ENCODE data around the gene RPL27.

Gene RPL27

DNA sequence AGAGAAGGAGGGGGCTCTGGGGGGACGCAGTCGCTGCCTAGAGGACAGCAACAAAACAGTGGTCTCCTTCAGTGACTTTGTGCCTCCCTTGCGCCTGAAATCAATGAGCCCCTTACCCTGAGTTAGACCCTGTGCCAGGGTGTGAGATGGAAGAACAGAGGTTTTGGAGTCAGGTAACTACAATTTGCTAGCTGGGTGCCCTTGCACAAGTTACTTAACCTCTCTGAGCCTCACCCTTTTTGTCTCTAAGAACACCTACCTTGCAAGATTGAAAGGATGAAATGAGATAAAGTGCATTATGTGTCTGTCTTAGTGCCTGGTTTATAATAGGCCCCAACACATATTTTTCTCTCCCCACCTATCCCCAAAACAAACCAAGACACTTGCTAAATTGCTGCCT lies 36.7 kb downstream of the RPL27 start:
- no peaks in the 10 kb centered on the region for H3K9me3 ChIP-seq (ENCODE audit: control insufficient read depth, insufficient read depth, low read length)
- peak overlapping the region; percentile 25; the same call in 1 of the 2 replicates for H3K4me3 ChIP-seq (ENCODE audit: low read depth, low read length)
- H3K4me1 ChIP-seq (ENCODE audit: control insufficient read depth, insufficient read depth, low read length) = peaks cover 48% of the 10 kb centered on the region
- no peaks in the 10 kb centered on the region for H3K36me3 ChIP-seq (ENCODE audit: control insufficient read depth, insufficient read depth, low read length)
- no peaks in the 10 kb centered on the region for H3K27me3 ChIP-seq (ENCODE audit: control insufficient read depth, insufficient read depth, low read length)
- H3K9ac ChIP-seq (ENCODE audit: low read depth, low read length) = no peak overlapping the region
- H3K27ac ChIP-seq (ENCODE audit: low read depth, low read length) = peak overlapping the region; percentile 81

DNA sequence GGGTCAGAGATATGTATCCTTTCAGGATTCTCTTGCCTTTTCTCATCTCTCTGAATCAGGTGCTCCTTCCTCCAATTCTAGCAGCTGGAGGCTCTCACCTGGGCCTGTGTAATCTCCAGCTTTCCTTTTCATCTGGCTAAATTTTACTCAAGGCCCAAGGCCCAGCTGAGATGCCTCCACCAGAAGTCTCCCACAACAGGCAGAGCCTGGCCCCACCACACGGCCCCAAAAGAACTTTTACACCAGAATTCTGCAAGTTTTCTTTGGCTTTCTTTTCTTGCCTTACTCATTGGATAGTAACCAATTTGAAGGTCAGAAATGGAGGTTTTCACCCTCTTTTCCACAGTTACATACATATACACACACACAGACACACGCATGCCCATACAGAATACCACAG lies 41.4 kb downstream of the RPL27 start:
- Histone ChIP-seq H3K27me3 (ENCODE audit: control insufficient read depth, insufficient read depth, low read length) (no peaks in the 10 kb centered on the region), H3K4me3 (ENCODE audit: low read depth, low read length) (no peak overlapping the region), H3K36me3 (ENCODE audit: control insufficient read depth, insufficient read depth, low read length) (peaks cover 10% of the 10 kb centered on the region; the same call in 1 of the 2 replicates), H3K9me3 (ENCODE audit: control insufficient read depth, insufficient read depth, low read length) (no peaks in the 10 kb centered on the region), H3K4me1 (ENCODE audit: control insufficient read depth, insufficient read depth, low read length) (peaks cover 61% of the 10 kb centered on the region), H3K9ac (ENCODE audit: low read depth, low read length) (no peak overlapping the region), H3K27ac (ENCODE audit: low read depth, low read length) (no peak overlapping the region)

DNA sequence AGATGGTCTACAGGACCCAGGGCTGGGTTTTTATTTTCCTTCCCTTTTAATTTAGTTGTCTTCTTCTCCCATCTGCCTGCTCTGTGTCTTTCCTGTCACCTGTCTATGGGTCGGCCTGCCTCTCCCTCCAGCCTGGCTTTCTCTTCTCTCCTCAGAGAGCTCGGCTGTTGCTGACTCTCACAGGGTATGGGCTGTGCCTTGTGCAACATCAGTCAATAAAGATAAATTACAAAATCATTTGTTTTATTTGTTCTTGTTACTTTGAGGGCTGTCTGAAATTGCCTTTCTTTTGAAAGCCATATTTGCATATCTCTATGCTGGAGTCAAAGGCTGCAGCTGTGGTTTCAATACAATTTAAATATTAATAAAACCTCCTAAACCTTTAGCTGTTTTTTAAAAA lies 42.4 kb downstream of the RPL27 start:
- H3K27ac ChIP-seq (ENCODE audit: low read depth, low read length) = peak overlapping the region; percentile 79
- peaks cover 19% of the 10 kb centered on the region; the same call in 1 of the 2 replicates for H3K36me3 ChIP-seq (ENCODE audit: control insufficient read depth, insufficient read depth, low read length)
- no peaks in the 10 kb centered on the region for H3K9me3 ChIP-seq (ENCODE audit: control insufficient read depth, insufficient read depth, low read length)
- peaks cover 51% of the 10 kb centered on the region for H3K4me1 ChIP-seq (ENCODE audit: control insufficient read depth, insufficient read depth, low read length)
- no peak overlapping the region for H3K4me3 ChIP-seq (ENCODE audit: low read depth, low read length)
- H3K27me3 ChIP-seq (ENCODE audit: control insufficient read depth, insufficient read depth, low read length) = no peaks in the 10 kb centered on the region
- H3K9ac ChIP-seq (ENCODE audit: low read depth, low read length) = no peak overlapping the region

DNA sequence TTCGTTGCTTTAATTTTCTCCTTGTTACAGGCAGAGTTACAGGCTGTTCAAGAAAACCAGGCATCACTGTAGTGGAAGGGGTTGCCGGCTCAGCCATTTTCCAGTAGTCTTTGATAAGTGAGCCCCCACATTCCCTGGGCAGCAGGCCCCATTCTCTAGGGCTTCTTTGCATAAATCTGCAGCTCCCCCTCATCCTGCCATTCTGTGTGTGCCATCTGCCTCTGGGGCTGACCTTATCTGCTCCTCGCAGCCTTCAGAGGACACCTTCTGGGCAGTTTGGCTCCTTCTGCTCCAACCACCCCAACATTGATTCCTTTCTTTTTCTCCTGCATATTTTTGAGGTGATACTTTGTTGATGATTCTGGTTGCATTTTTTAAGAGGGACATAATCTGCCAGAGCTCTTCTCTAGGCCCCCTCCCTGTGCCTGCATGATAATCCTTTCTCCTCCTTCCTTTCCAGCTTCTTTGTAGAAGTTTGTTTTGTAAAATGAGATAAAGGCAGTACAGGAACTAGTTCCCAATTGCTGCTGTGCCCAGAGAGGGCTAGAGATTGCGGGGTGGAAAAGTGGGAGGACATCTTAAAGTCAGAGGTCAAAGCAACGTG lies 43.9 kb downstream of the RPL27 start:
- Histone ChIP-seq H3K27ac (ENCODE audit: low read depth, low read length) (peak overlapping the region; percentile 87), H3K4me3 (ENCODE audit: low read depth, low read length) (no peak overlapping the region), H3K9me3 (ENCODE audit: control insufficient read depth, insufficient read depth, low read length) (no peaks in the 10 kb centered on the region), H3K9ac (ENCODE audit: low read depth, low read length) (peak overlapping the region; percentile 17; the same call in 1 of the 2 replicates), H3K4me1 (ENCODE audit: control insufficient read depth, insufficient read depth, low read length) (peaks cover 38% of the 10 kb centered on the region), H3K36me3 (ENCODE audit: control insufficient read depth, insufficient read depth, low read length) (peaks cover 25% of the 10 kb centered on the region), H3K27me3 (ENCODE audit: control insufficient read depth, insufficient read depth, low read length) (no peaks in the 10 kb centered on the region)

DNA sequence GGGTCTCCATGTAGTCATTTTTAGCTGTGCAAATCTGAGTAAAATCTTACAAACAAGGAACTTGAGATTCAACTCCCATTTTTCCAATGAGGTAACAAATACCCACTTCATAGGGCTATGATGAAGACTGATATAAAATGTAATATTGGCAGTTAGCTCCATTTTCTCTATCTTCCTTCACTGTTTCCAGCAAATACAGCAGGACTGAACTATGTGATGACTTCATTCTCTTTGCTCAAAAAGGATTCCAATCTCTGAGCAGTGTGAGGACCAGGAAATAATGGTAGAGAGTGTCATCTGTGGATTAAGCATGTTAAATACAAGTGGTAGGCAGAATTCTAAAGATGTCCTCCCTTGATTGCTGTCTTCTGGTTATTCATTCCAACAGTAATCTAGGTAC lies 45.1 kb downstream of the RPL27 start:
- no peak overlapping the region for H3K4me3 ChIP-seq (ENCODE audit: low read depth, low read length)
- H3K27me3 ChIP-seq (ENCODE audit: control insufficient read depth, insufficient read depth, low read length) = no peaks in the 10 kb centered on the region
- H3K27ac ChIP-seq (ENCODE audit: low read depth, low read length) = peak overlapping the region; percentile 87
- H3K4me1 ChIP-seq (ENCODE audit: control insufficient read depth, insufficient read depth, low read length) = peaks cover 38% of the 10 kb centered on the region
- H3K9ac ChIP-seq (ENCODE audit: low read depth, low read length) = no peak overlapping the region
- peaks cover 30% of the 10 kb centered on the region for H3K36me3 ChIP-seq (ENCODE audit: control insufficient read depth, insufficient read depth, low read length)
- no peaks in the 10 kb centered on the region for H3K9me3 ChIP-seq (ENCODE audit: control insufficient read depth, insufficient read depth, low read length)

DNA sequence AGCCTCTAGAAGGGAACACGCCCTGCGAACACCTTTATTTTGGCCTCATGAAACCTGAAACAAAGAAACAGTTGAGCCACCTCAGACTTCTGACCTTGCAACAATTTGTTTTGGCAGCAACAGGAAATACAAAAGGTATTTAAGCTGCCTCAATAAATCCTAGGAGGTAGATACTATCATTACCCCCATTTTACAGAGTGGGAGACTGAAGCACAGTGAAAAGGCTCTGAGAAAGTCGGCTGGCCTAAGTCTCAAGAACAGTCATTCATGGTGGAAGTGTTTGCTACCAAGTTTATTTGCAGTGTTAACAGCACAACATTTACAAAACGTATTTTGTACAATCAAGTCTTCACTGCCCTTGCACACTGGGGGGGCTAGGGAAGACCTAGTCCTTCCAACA lies 45.8 kb downstream of the RPL27 start:
- Histone ChIP-seq H3K27ac (ENCODE audit: low read depth, low read length) (no peak overlapping the region), H3K36me3 (ENCODE audit: control insufficient read depth, insufficient read depth, low read length) (peaks cover 35% of the 10 kb centered on the region)

DNA sequence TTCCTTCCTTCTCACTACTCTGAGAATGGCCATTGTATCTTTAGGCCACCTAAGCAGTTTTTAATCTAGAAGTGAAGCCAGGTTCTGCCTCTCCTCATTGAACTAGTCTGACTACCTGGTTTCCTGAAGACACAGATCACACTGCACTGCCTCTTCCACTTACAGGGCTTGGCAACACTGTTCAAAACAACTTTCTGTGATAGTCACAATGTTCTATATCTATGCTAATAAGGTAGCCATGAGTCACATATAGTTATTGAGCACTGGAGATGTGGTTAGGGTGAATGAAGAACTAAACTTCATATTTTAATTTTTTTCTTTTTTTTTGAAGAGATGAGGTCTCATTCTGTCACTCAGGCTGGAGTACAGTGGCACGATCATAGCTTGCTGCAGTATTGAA lies 53.8 kb downstream of the RPL27 start:
- no peak overlapping the region for H3K9ac ChIP-seq (ENCODE audit: low read depth, low read length)
- no peaks in the 10 kb centered on the region for H3K9me3 ChIP-seq (ENCODE audit: control insufficient read depth, insufficient read depth, low read length)
- no peak overlapping the region for H3K4me3 ChIP-seq (ENCODE audit: low read depth, low read length)
- H3K27me3 ChIP-seq (ENCODE audit: control insufficient read depth, insufficient read depth, low read length) = no peaks in the 10 kb centered on the region
- H3K36me3 ChIP-seq (ENCODE audit: control insufficient read depth, insufficient read depth, low read length) = peaks cover 67% of the 10 kb centered on the region
- no peaks in the 10 kb centered on the region for H3K4me1 ChIP-seq (ENCODE audit: control insufficient read depth, insufficient read depth, low read length)
- H3K27ac ChIP-seq (ENCODE audit: low read depth, low read length) = no peak overlapping the region

More for the DNA sequence above, 45.8 kb downstream of the RPL27 start:
- no peak overlapping the region for H3K4me3 ChIP-seq (ENCODE audit: low read depth, low read length)
- no peaks in the 10 kb centered on the region for H3K27me3 ChIP-seq (ENCODE audit: control insufficient read depth, insufficient read depth, low read length)
- H3K9me3 ChIP-seq (ENCODE audit: control insufficient read depth, insufficient read depth, low read length) = no peaks in the 10 kb centered on the region
- no peak overlapping the region for H3K9ac ChIP-seq (ENCODE audit: low read depth, low read length)
- peaks cover 38% of the 10 kb centered on the region for H3K4me1 ChIP-seq (ENCODE audit: control insufficient read depth, insufficient read depth, low read length)
